Activated B cell treated with CpG ODN at 0.5 μM for 24 hours (primary cell): Measurements from ENCODE around the gene PDLIM7. TPM values are rescaled to one million over a fixed set of nuclear protein-coding genes. Genes with fewer than 3 reads are reported as not detected.

ENCODE experiments used
- ATAC-seq: fragments of 200-7000 bp; cut with Tn5 transposase; one replicate; pipeline ENCODE4 v1.10.0; 2021; ENCODE audit warnings: low read depth, mild to moderate bottlenecking, moderate library complexity
- CTCF ChIA-PET: fragments of 350-600 bp; sonication (Branson Sonifier 250); formaldehyde crosslinking; loops from one replicate; lab custom pipeline; 2021; ENCODE audit warnings: antibody characterized with exemption; lab: Charles Lee
- POLR2A ChIA-PET: fragments of 350-600 bp; sonication (Branson Sonifier 250); formaldehyde crosslinking; loops from one replicate; lab custom pipeline; 2021; ENCODE audit warnings: antibody characterized with exemption; lab: Charles Lee
- DNase-seq: peaks from one replicate; pipeline ENCODE4 v3.0.0; 2022
- H3K27ac Mint-ChIP-seq: one replicate; pipeline ENCODE4 v1.8.0; 2020; ENCODE audit warnings: mixed read lengths
- H3K27me3 Mint-ChIP-seq: one replicate; pipeline ENCODE4 v1.8.0; 2021; ENCODE audit warnings: mixed read lengths
- H3K36me3 Mint-ChIP-seq: one replicate; pipeline ENCODE4 v1.8.0; 2021; ENCODE audit warnings: low read depth, mixed read lengths
- H3K4me1 Mint-ChIP-seq: one replicate; pipeline ENCODE4 v1.8.0; 2021; ENCODE audit warnings: mixed read lengths
- H3K4me3 Mint-ChIP-seq: one replicate; pipeline ENCODE4 v1.8.0; 2020; ENCODE audit warnings: mild to moderate bottlenecking, mixed read lengths
- H3K9me3 Mint-ChIP-seq: one replicate; pipeline ENCODE4 v1.8.0; 2020; ENCODE audit warnings: mixed read lengths
- CTCF ChIP-seq: fragments of 200-600 bp; IDR thresholded peaks from one replicate; pipeline ENCODE4 v1.8.0; 2022; ENCODE audit warnings: antibody characterized with exemption, mild to moderate bottlenecking
- intact Hi-C: fragments of 100-400 bp; cut with micrococcal nuclease; formaldehyde crosslinking; loops from one replicate; pipeline ENCODE4 v1.15.1; 2024
- total RNA-seq: library from RNA; stranded (reverse); gene quantifications from 2 replicates; pipeline ENCODE4 v1.2.3, GENCODE V29; 2022

The PDLIM7 gene
- total RNA-seq, 1 donor from 2014 or later, result 17.7 TPM

GRCh38 chr5:177444106-177445051, 53.0 kb downstream of the PDLIM7 start:
- ATAC-seq (no peak), DNase-seq (no peak)
- ChIA-PET CTCF (interaction anchor here (0.8 to 13.5 kb wide), 4 partner anchors 10 to 74 kb away, joined by 3 to 293 read pairs (median 16); partner anchors contain the start of gene PFN3), POLR2A (interaction anchor here (0.7 to 11.5 kb wide), 5 partner anchors 8 to 41 kb away, joined by 3 to 296 read pairs (median 5); partner anchors contain the start of gene GRK6)
- no peak for TF ChIP-seq CTCF
- H3K27ac Mint-ChIP-seq, result peak overlapping the region; percentile 86
- no peaks in the 10 kb centered on the region for H3K9me3 Mint-ChIP-seq
- peaks cover 32% of the 10 kb centered on the region for H3K36me3 Mint-ChIP-seq
- peaks cover 44% of the 10 kb centered on the region for H3K4me1 Mint-ChIP-seq
- intact Hi-C loops, result no loop called here
- peak overlapping the region; percentile 75 for H3K4me3 Mint-ChIP-seq
- no peaks in the 10 kb centered on the region for H3K27me3 Mint-ChIP-seq

GRCh38 chr5:177443144-177443983, 54.0 kb downstream of the PDLIM7 start:
- Mint-ChIP-seq H3K4me3 (no peak overlapping the region), H3K4me1 (peaks cover 38% of the 10 kb centered on the region), H3K27me3 (no peaks in the 10 kb centered on the region), H3K9me3 (no peaks in the 10 kb centered on the region), H3K36me3 (peaks cover 39% of the 10 kb centered on the region), H3K27ac (peak overlapping the region; percentile 86)
- no peak for ATAC-seq
- intact Hi-C loops, result no loop called here
- ChIA-PET POLR2A (interaction anchor here (1.4 to 11.5 kb wide), 3 partner anchors 9 to 40 kb away, joined by 3 to 296 read pairs (median 66); partner anchors contain the start of gene GRK6), CTCF (interaction anchor here (0.8 to 13.5 kb wide), 3 partner anchors 12 to 40 kb away, joined by 3 to 293 read pairs (median 29); partner anchors contain the start of gene PFN3)
- no peak for TF ChIP-seq CTCF
- no peak for DNase-seq

- DNase-seq (no peak), ATAC-seq (no peak)
- no peak for TF ChIP-seq CTCF
- peaks cover 31% of the 10 kb centered on the region for H3K4me1 Mint-ChIP-seq
- H3K36me3 Mint-ChIP-seq, result peaks cover 50% of the 10 kb centered on the region
- ChIA-PET CTCF (interaction anchor here (1.4 to 4.9 kb wide), 3 partner anchors 12 to 38 kb away, joined by 5 to 29 read pairs (median 10); no protein-coding TSS in a partner anchor), POLR2A (interaction anchor here (1.7 to 11.5 kb wide), 3 partner anchors 13 to 38 kb away, joined by 8 to 296 read pairs (median 66); partner anchors contain the start of gene GRK6)
- H3K27me3 Mint-ChIP-seq, result no peaks in the 10 kb centered on the region
- H3K9me3 Mint-ChIP-seq, result no peaks in the 10 kb centered on the region
- H3K27ac Mint-ChIP-seq, result peak overlapping the region; percentile 51
- H3K4me3 Mint-ChIP-seq, result no peak overlapping the region
- intact Hi-C loops, result no loop called here
These were observed 55.2 kb downstream of the PDLIM7 start for GRCh38 chr5:177442066-177442826.

GRCh38 chr5:177440990-177441780, 56.2 kb downstream of the PDLIM7 start:
- Mint-ChIP-seq H3K36me3 (peaks cover 60% of the 10 kb centered on the region), H3K9me3 (no peaks in the 10 kb centered on the region), H3K4me1 (peaks cover 34% of the 10 kb centered on the region), H3K27me3 (no peaks in the 10 kb centered on the region), H3K4me3 (no peak overlapping the region), H3K27ac (no peak overlapping the region)
- ChIA-PET CTCF (interaction anchor here (1.4 to 2.0 kb wide), 2 partner anchors 14 to 37 kb away, joined by 5 to 10 read pairs; no protein-coding TSS in a partner anchor), POLR2A (interaction anchor here (1.2 to 11.5 kb wide), 4 partner anchors 12 to 69 kb away, joined by 4 to 296 read pairs (median 6); partner anchors contain the start of gene GRK6)
- intact Hi-C loops, result no loop called here
- no peak for TF ChIP-seq CTCF
- ATAC-seq (no peak), DNase-seq (no peak)
